HAP-1 (cell line): ENCODE data around the gene LPIN3.
A peak's percentile ranks its signal among the peaks of the same experiment; 100 is the strongest.

Experiments used
- DNase-seq, 2 experiments: peaks; one replicate each; pipeline ENCODE4 v3.0.0-alpha.2; 2016 to 2020; ENCODE audit warnings: low spot score in 2 of 2
- H3K27me3 ChIP-seq: fragments of 250-450 bp; sonication (Bioruptor Pico); 2 replicates; pipeline ENCODE4 v1.5.1; 2020; ENCODE audit warnings: low read depth, mild to moderate bottlenecking, moderate library complexity
- H3K36me3 ChIP-seq: fragments of 250-450 bp; sonication (Bioruptor Pico); replicated peaks from 2 replicates; pipeline ENCODE4 v1.5.1; 2020; ENCODE audit warnings: mild to moderate bottlenecking
- H3K4me1 ChIP-seq: fragments of 250-450 bp; sonication (Bioruptor Pico); 2 replicates; pipeline ENCODE4 v1.5.1; 2020; ENCODE audit warnings: mild to moderate bottlenecking
- H3K4me3 ChIP-seq: fragments of 250-450 bp; sonication (Bioruptor Pico); 2 replicates; pipeline ENCODE4 v1.5.1; 2020; ENCODE audit warnings: mild to moderate bottlenecking, moderate library complexity
- H3K9me3 ChIP-seq: fragments of 250-450 bp; sonication (Bioruptor Pico); 2 replicates; pipeline ENCODE4 v1.5.1; 2020; ENCODE audit warnings: mild to moderate bottlenecking, moderate library complexity
- in situ Hi-C: fragments of 300-500 bp; cut with MboI; formaldehyde crosslinking; loops from 3 replicates; pipeline ENCODE4 v1.14.3; 2020; ENCODE audit warnings: low sequenced_read_pairs, inconsistent platforms, mixed read lengths

LPIN3 gene

GRCh38 chr20:41360831-41361756 lies 20.5 kb downstream of the LPIN3 start:
- Histone ChIP-seq H3K4me3 (no peak overlapping the region), H3K9me3 (no peaks in the 10 kb centered on the region), H3K4me1 (no peaks in the 10 kb centered on the region; the same call in 1 of the 2 replicates), H3K27me3 (no peaks in the 10 kb centered on the region), H3K36me3 (peaks cover 30% of the 10 kb centered on the region)
- in situ Hi-C loops = no loop called here
- DNase-seq = no peak

DNA sequence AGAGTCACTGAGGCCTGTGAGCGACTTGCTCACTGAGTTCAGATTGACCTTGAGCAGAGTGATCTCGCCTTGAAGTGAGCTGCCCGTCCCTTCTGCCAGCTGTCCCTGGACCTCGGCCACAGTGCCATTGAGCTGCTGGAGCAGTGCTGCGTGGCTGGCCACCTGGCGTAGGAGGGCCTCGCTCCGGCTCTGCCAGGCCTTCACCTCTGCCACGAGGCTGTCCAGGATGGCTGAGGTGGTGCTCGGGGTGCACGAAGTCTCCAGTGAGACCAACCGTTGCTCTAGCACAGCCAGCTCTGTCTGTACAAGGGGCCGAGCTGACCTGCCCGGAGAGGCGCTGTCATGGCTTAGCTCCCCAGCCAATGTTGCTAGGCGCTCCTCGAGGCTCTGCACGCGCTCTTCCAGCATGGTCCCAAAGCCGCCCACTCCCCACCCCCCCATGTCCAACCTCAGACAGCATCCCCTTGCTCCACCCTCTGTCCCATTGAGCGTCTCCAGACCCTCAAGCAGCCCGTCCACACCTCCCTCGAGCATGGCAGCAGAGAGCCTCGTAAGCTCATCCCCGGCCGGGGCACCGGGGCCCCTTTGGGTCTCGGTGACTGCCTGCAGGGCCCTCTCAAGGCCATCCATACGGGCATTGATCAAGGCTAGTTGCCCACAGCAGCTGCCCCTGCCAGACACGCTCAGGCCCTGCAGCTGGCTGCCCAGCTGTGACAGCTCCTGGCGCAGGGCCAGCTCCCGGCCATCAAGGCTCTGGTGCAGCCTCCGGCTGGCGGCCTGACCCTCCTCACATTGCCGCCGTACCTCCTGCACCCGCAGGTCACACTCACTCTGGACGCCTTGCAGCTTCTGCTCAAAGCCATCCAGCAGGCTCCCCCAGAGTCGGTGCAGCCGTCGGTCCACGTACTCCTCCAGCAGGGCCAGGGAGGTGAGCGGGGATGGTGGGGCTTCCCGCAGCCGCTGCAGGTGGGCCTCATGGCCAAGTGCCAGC lies 21.4 kb downstream of the LPIN3 start:
- in situ Hi-C loops = no loop called here
- Histone ChIP-seq H3K4me1 (peaks cover 3% of the 10 kb centered on the region), H3K4me3 (no peak overlapping the region), H3K27me3 (no peaks in the 10 kb centered on the region), H3K36me3 (peaks cover 30% of the 10 kb centered on the region), H3K9me3 (no peaks in the 10 kb centered on the region)
- no peak for DNase-seq

DNA sequence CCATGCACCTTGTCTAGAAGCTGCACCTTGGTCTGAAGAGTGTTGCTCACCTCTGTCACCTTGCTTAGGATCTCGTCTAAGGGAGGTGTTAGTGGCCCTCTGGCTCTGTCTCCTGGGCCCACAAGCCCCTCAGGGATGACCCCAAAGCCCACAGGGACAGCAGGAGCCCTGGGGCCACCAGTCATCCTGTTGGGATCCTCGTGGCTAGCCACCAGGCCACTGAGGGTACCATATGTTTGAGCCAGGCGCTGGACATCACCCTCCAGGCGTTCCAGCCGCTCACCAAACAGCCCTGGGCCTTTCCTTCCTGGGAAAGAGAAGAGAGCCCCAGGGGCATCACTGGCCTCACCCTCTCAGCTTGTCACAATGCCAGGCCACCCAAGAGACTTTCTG lies 22.1 kb downstream of the LPIN3 start:
- no peaks in the 10 kb centered on the region for H3K27me3 ChIP-seq
- H3K9me3 ChIP-seq = no peaks in the 10 kb centered on the region
- no peak overlapping the region for H3K4me3 ChIP-seq
- peaks cover 26% of the 10 kb centered on the region for H3K36me3 ChIP-seq
- in situ Hi-C loops = no loop called here
- peaks cover 4% of the 10 kb centered on the region for H3K4me1 ChIP-seq
- no peak for DNase-seq

GRCh38 chr20:41363601-41364000 lies 23.0 kb downstream of the LPIN3 start:
- DNase-seq = no peak
- Histone ChIP-seq H3K4me3 (no peak overlapping the region), H3K4me1 (peaks cover 4% of the 10 kb centered on the region), H3K36me3 (peaks cover 21% of the 10 kb centered on the region), H3K27me3 (no peaks in the 10 kb centered on the region), H3K9me3 (no peaks in the 10 kb centered on the region)
- in situ Hi-C loops = no loop called here

GRCh38 chr20:41364236-41364855 lies 23.7 kb downstream of the LPIN3 start:
- Histone ChIP-seq H3K27me3 (no peaks in the 10 kb centered on the region), H3K36me3 (peaks cover 21% of the 10 kb centered on the region), H3K4me3 (no peak overlapping the region), H3K9me3 (no peaks in the 10 kb centered on the region), H3K4me1 (peaks cover 4% of the 10 kb centered on the region)
- in situ Hi-C loops = no loop called here
- DNase-seq = no peak

DNA sequence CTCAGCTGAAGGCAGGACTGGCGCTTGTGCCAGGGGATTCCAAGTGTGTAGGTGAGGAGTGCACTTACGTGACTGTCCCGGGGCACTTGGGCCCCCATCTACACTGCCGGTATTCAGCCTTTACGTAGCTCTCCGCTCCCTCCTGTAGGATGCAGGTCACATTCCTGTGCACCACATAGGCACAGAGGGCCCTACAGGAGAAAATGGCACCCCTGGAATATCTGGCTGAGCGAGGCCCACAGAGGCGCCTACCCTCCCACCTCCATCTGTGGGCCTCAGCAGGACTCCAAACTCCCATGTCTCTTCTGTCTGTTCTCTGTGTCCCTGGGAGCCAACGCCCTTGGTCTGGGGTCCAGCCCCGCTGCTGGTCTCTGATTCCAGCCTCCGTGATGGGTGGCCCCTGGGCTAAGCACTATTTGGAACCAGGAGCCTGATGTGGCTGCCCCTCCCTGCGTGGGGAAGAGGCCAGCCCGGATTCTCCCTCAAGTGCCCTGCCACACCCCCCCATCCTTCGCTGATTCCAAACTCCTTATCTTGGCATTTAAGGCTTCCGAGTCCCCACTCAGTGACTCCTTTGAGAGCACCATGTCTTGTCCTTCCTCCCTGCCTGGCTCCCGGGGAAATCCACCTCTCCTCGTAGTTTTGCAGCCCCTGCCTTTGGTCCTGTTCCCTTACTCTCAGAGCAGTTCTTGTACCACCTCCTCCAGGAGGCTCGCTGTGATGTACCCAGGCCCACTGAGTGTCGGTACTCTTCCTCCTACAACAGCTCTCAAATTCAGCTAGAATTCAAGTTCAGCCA lies 24.5 kb downstream of the LPIN3 start:
- no peaks in the 10 kb centered on the region for H3K27me3 ChIP-seq
- in situ Hi-C loops = no loop called here
- DNase-seq = no peak
- no peaks in the 10 kb centered on the region for H3K9me3 ChIP-seq
- peaks cover 4% of the 10 kb centered on the region for H3K4me1 ChIP-seq
- H3K4me3 ChIP-seq = peak overlapping the region; percentile 46
- H3K36me3 ChIP-seq = peaks cover 21% of the 10 kb centered on the region

DNA sequence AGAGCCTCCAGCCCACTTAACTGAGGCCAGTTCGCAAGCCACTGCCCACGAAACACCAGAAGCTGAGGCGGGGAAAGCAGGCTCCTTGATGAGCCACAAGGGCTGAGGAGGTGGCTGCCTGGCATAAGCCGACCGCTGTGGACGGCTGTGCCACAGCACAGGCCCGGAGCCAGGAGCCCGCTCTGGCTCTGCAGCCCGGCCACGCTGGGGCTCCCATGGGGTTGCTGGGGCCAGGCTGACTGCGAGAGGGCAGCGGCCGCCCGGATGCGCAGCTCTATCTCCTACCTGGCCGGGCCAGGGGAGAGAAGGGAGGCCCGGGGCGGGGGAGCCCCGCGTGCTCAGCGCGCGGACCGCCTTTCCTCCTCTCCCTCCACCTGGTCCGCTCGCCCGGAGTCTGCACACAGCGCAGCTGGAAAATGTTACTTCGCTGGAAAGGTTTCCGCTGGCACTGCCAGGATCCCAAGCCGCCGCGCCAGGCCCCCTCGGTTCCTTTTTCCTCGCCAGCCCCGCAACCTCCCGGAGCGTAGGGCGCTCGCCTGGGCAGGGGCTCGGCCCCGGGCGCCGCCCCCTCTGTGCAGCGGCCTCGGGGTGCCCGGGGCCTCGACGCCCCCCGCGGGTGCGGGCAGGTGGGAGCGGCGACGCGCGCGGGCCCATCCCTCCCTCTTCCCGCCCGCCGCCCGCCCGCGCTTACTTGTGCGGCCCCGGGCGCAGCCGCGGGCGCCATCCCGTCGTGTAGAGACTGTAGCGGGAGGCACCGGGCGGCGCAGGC lies 25.3 kb downstream of the LPIN3 start:
- Histone ChIP-seq H3K4me3 (peak overlapping the region; percentile 46), H3K9me3 (no peaks in the 10 kb centered on the region), H3K27me3 (no peaks in the 10 kb centered on the region), H3K36me3 (peaks cover 16% of the 10 kb centered on the region), H3K4me1 (peaks cover 4% of the 10 kb centered on the region)
- in situ Hi-C loops = no loop called here
- DNase-seq = peak in 1 of 2 experiments; percentile 36

DNA sequence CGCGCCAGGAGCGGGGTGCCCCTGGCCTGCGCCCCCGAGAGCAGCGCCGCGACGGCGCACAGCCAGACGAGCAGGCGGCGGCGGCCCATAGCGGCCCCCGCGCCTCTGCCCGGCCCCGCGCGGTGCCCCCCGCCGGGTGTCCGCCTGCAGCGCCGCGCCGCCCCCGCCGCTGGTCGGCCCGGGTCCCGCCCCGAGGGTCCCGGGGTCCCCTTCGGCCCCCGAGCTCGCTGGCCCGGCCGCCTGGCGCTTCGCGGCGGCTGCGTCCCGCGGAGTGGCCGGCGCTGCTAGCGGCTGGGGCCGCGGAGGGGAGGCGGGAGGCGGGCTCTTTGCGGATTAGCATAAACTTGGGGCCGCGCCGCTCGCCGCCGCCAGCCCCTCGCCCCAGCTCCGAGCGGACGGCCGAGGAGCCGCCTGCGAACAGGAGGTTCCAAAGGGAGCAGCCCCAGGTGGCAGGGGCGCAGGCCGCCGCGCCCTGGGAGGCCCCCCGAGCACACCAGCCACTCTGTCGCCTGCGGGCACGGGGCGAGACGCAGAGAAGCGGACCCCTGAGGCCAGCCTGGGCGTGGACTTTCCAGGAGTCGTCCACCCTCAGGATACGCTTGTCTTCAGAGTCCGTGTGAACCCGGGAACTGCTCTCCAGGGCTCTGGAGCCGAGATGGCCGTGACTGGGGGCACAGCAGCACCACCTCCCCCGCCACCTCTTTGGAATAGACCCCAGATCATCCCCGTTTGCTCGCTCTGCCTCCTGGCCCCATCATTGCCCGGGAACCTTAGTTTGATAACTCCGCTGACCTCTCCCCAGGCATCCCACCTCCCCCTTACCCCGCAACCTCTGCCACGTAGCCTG lies 26.1 kb downstream of the LPIN3 start, which contains the start of gene EMILIN3:
EMILIN3 (minus strand) TSS at position 273 of the 847 bp plus-strand sequence; CDS start at position 89, 184 bp downstream.
- DNase-seq = peak; percentile 56 to 80
- Histone ChIP-seq H3K4me1 (peaks cover 4% of the 10 kb centered on the region), H3K4me3 (peak within 1 kb of the TSS; percentile 46), H3K36me3 (peaks cover 14% of the 10 kb centered on the region), H3K27me3 (no peaks in the 10 kb centered on the region), H3K9me3 (no peaks in the 10 kb centered on the region)
- in situ Hi-C loops = no loop called here

GRCh38 chr20:41367393-41367695 lies 26.7 kb downstream of the LPIN3 start:
- in situ Hi-C loops = no loop called here
- H3K4me3 ChIP-seq = no peak overlapping the region
- peaks cover 9% of the 10 kb centered on the region for H3K36me3 ChIP-seq
- no peaks in the 10 kb centered on the region for H3K27me3 ChIP-seq
- no peaks in the 10 kb centered on the region for H3K9me3 ChIP-seq
- H3K4me1 ChIP-seq = peaks cover 4% of the 10 kb centered on the region
- no peak for DNase-seq

DNA sequence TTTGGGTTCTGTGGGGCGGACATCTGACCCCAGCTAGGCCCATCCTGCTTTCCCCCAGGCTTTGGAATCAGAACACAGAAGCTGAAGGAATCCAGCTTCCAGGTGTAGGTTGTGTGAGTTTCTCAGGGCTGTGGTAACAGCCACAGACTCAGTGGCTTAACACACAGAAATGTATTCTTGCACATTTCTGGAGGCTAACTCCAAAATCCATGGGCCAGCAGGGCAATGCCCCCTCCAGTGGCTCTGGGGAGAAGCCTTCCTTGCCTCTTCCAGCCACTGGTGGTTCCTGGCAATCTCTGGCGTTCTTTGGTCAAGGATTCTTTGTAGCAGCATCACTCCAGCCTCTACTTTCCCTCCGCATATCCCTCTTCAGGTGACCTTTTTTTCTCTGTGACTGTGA lies 27.3 kb downstream of the LPIN3 start:
- DNase-seq = no peak
- peaks cover 4% of the 10 kb centered on the region for H3K4me1 ChIP-seq
- H3K36me3 ChIP-seq = peaks cover 6% of the 10 kb centered on the region
- no peaks in the 10 kb centered on the region for H3K27me3 ChIP-seq
- H3K9me3 ChIP-seq = no peaks in the 10 kb centered on the region
- no peak overlapping the region for H3K4me3 ChIP-seq
- in situ Hi-C loops = no loop called here

GRCh38 chr20:41369673-41370072 lies 29.1 kb downstream of the LPIN3 start:
- Histone ChIP-seq H3K4me1 (peaks cover 4% of the 10 kb centered on the region), H3K9me3 (no peaks in the 10 kb centered on the region), H3K27me3 (no peaks in the 10 kb centered on the region), H3K36me3 (no peaks in the 10 kb centered on the region), H3K4me3 (no peak overlapping the region)
- no peak for DNase-seq
- in situ Hi-C loops = no loop called here

DNA sequence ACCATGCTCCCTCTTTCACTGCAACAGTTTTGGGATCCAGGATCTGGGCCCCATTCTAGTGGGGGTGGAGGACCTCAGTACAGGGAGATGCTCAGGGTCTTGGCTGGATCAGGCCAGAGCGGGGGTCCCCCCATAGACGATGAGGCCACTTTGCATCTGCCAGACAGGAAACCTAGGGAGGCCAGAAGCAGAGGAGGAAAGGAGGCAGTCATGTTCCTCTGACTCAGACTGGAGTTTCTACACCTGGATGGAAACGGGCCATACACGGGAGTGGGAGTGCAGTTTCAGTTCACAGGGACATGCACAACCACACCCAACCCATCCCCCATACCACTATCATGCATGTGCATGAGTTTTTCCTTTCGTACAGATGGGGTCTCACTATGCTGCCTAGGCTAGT lies 29.6 kb downstream of the LPIN3 start:
- Histone ChIP-seq H3K4me3 (no peak overlapping the region), H3K9me3 (no peaks in the 10 kb centered on the region), H3K27me3 (no peaks in the 10 kb centered on the region), H3K4me1 (peaks cover 4% of the 10 kb centered on the region), H3K36me3 (no peaks in the 10 kb centered on the region)
- in situ Hi-C loops = no loop called here
- DNase-seq = no peak
